ENCODE data around the gene ECSCR. TPM values are rescaled to one million over a fixed set of nuclear protein-coding genes. Genes with fewer than 3 reads are reported as not detected.

Gene ECSCR
- total and polyA plus RNA-seq, 9 donors: 4.4 to 43.5 (median 11.1) TPM

DNA sequence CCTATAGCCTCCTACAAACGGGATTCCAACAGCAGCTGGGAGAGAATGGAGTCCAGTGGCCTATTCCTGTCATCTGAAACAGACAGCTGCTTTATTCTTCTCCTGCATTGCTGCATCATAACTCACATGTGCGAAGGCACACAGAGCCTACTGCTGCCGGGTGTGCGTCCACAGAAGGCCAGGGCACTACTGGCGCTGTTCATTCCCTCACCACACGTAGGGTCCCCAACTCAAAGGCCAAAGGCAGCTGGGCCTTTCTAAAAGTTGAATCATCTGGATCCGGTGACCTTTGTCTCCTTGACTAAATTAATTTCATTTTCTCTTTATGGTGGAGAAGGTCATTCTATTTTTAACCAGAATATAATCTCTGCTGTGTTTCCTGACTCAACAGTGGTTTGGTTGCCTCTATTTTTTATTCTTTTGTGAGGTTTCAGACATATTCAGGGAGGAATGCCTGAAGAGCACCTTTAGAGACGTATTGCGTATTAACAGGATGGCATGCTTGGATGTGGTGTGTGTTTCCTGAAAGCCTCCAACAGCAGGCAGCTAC is 47.9 kb downstream of the ECSCR start:
- Histone ChIP-seq H3K9me3 (no peaks in the 10 kb centered on the region), H3K27ac (no peak overlapping the region), H3K27me3 (no peaks in the 10 kb centered on the region), H3K4me3 (no peak overlapping the region), H3K36me3 (no peaks in the 10 kb centered on the region), H3K4me1 (ENCODE audit: insufficient read depth) (peaks cover 5% of the 10 kb centered on the region)
- intact Hi-C loops (cut with DNase I): loop anchor here in 1 of 4 donors (5.0 kb wide), 1 partner anchor 103 kb away; no protein-coding TSS in a partner anchor
- no peak for DNase-seq
- WGBS, 3 donors: 66 to 81% (median 79%) methylated on average over 9 of the region's 9 CpGs
- no peak for TF ChIP-seq EP300 (IDR thresholded peaks at IDR 0.05)
- TF ChIP-seq CTCF (IDR thresholded peaks at IDR 0.05): no peak
- TF ChIP-seq POLR2A (IDR thresholded peaks at IDR 0.05): no peak

DNA sequence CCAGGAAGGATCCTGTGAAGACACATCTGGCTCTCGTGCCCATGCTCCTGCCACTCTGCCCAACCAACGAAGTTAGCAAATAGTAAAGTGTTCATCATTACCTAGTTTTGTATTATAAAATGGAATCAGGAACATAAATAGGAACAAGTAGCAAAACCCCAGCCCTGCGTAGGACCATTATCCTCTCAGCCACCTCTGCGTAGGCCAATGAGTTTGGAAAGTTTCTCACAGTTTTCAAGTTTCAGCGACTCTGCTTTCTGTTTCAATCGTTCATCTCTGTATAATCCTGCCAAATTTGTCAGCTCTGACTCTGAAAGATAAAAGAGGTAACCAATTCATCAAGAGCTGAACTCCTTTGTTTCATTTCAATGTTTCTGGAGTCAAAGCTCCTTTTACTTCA is 48.6 kb downstream of the ECSCR start:
- no peaks in the 10 kb centered on the region for H3K27me3 ChIP-seq
- no peak overlapping the region for H3K4me3 ChIP-seq
- no peak for DNase-seq
- TF ChIP-seq CTCF (IDR thresholded peaks at IDR 0.05): no peak
- no peak for TF ChIP-seq POLR2A (IDR thresholded peaks at IDR 0.05)
- no peak for TF ChIP-seq EP300 (IDR thresholded peaks at IDR 0.05)
- H3K4me1 ChIP-seq (ENCODE audit: insufficient read depth): peaks cover 5% of the 10 kb centered on the region
- no peak overlapping the region for H3K27ac ChIP-seq
- no peaks in the 10 kb centered on the region for H3K9me3 ChIP-seq
- intact Hi-C loops (cut with DNase I): no loop called here
- H3K36me3 ChIP-seq: no peaks in the 10 kb centered on the region
- 81 to 85% (median 82%) methylated on average over 6 of the region's 6 CpGs for WGBS, 3 donors

- TF ChIP-seq EP300 (IDR thresholded peaks at IDR 0.05): no peak
- TF ChIP-seq CTCF (IDR thresholded peaks at IDR 0.05): no peak
- no peak for TF ChIP-seq POLR2A (IDR thresholded peaks at IDR 0.05)
- H3K36me3 ChIP-seq: no peaks in the 10 kb centered on the region
- no peaks in the 10 kb centered on the region for H3K27me3 ChIP-seq
- H3K27ac ChIP-seq: no peak overlapping the region
- WGBS, 3 donors: 96 to 98% (median 96%) methylated on average over 6 of the region's 6 CpGs
- intact Hi-C loops (cut with DNase I): no loop called here
- H3K4me3 ChIP-seq: no peak overlapping the region
- H3K4me1 ChIP-seq (ENCODE audit: insufficient read depth): peaks cover 5% of the 10 kb centered on the region
- H3K9me3 ChIP-seq: no peaks in the 10 kb centered on the region
- no peak for DNase-seq
Measured at GRCh38 chr5:139413153-139413552, 49.4 kb downstream of the ECSCR start.

DNA sequence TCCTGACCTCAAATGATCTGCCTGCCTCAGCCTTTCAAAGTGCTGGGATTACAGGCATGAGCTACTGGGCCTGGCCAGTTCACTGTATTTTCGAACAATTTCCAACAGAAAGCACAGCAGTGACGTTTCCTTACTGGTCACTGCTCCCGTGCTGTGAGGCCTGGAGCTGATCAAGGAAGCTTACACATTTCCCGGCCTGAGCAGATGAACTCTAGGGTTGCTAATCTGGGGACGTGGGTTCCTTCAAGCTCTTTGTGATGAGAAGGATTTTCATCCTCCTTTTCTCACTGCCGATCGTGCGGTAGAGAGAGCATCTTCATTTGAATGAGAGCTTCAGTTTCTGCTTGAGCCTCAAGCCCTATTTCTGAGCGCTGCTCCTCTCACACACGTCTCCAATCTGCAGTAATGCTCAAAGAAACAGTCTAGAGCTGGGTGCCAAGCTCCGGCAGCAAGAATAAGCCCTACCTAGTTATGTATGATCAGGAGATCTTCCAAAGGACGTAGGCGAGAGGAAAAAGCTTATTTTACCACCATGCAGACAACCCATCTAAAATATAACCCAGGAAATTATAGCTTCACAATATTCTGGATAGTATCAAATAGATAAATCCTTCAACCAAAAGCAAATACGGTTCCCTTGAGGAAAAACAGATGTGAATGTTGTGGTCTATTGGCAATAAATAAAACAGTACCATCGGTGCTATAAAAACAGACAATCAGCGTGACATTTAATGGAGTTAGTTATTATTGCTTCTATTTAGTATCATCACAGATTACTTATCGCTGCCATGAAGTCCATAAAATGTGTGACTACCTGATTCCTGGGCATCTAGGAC is 51.3 kb downstream of the ECSCR start:
- no peaks in the 10 kb centered on the region for H3K27me3 ChIP-seq
- DNase-seq: no peak
- no peaks in the 10 kb centered on the region for H3K9me3 ChIP-seq
- TF ChIP-seq EP300 (IDR thresholded peaks at IDR 0.05) (no peak), POLR2A (IDR thresholded peaks at IDR 0.05) (no peak), CTCF (IDR thresholded peaks at IDR 0.05) (no peak)
- 61 to 73% (median 70%) methylated on average over 17 of the region's 17 CpGs for WGBS, 3 donors
- no peak overlapping the region for H3K4me3 ChIP-seq
- H3K27ac ChIP-seq: no peak overlapping the region
- H3K36me3 ChIP-seq: no peaks in the 10 kb centered on the region
- H3K4me1 ChIP-seq (ENCODE audit: insufficient read depth): no peaks in the 10 kb centered on the region
- intact Hi-C loops (cut with DNase I): no loop called here
